ENCODE results near the gene IL17B. TPM values are rescaled to one million over a fixed set of nuclear protein-coding genes. Genes with fewer than 3 reads are reported as not detected.
A peak's percentile ranks its signal among the peaks of the same experiment; 100 is the strongest.

Gene IL17B
- total and polyA plus RNA-seq, 2 of the 13 experiments (the other 11 are each of a cell fraction or from before 2014, with no cell fraction given): 0.29 to 2.6 TPM

DNA sequence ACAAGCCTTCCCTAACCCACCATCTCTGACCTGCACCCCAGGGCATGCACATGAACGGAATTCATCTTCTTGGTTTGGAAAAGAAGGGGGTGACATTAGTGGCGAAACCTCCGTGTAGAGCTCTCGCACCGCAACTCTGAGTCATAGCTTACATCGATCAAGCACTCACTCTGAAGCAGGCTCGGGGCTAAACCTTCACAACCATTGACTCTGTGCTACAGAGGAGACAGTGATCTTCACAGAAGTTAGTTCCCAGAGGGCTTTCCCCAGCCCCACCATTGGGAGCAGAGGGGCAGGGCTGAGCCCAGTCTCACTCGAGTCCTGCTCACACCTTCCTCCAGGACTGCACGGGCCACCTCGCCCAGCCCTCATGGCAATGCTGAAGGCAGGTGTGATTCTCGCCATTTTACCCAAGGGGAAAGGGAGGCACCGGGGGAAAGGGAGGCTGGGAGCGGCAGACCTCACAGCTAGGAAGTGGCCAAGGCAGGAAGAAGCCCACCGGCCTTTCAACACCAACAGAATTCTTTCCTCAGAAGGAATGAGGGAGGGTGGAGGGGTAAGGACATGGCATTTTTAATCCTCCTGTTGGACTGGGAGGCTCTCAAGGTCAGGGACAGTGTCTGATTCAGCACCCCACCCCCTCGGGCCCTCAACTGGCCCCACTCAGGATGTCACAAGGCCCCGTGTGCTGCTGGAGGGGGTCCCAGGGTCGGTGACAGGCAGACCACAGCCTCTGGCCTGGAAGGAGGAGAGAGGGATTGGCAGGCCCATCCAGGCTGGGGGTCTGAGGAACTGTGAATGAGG is 25.9 kb upstream of the IL17B start (continued):
- no peak for TF ChIP-seq NFATC3 (CRISPR knock-in tag; IDR thresholded peaks at IDR 0.05)
- no peak for TF ChIP-seq SNAI1 (CRISPR knock-in tag; IDR thresholded peaks at IDR 0.05; ENCODE audit: borderline replicate concordance)
- TF ChIP-seq DPF2 (CRISPR knock-in tag; IDR thresholded peaks at IDR 0.05; ENCODE audit: borderline replicate concordance, low read depth): no peak
- TF ChIP-seq, protein P1, sequence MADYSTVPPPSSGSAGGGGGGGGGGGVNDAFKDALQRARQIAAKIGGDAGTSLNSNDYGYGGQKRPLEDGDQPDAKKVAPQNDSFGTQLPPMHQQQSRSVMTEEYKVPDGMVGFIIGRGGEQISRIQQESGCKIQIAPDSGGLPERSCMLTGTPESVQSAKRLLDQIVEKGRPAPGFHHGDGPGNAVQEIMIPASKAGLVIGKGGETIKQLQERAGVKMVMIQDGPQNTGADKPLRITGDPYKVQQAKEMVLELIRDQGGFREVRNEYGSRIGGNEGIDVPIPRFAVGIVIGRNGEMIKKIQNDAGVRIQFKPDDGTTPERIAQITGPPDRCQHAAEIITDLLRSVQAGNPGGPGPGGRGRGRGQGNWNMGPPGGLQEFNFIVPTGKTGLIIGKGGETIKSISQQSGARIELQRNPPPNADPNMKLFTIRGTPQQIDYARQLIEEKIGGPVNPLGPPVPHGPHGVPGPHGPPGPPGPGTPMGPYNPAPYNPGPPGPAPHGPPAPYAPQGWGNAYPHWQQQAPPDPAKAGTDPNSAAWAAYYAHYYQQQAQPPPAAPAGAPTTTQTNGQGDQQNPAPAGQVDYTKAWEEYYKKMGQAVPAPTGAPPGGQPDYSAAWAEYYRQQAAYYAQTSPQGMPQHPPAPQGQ (CRISPR knock-in tag; IDR thresholded peaks at IDR 0.05; ENCODE audit: borderline replicate concordance): no peak
- no peak for TF ChIP-seq ZIK1 (CRISPR knock-in tag; IDR thresholded peaks at IDR 0.05; ENCODE audit: borderline replicate concordance, low read depth)
- TF ChIP-seq ZNF556 (CRISPR knock-in tag; IDR thresholded peaks at IDR 0.05; ENCODE audit: borderline replicate concordance): peak; percentile 14; the same call in 1 of the 2 replicates
- no peak for TF ChIP-seq TOPORS (CRISPR knock-in tag; IDR thresholded peaks at IDR 0.05)
- no peak for TF ChIP-seq HDAC1 (CRISPR knock-in tag; IDR thresholded peaks at IDR 0.05)
- TF ChIP-seq TAF1 (CRISPR knock-in tag; IDR thresholded peaks at IDR 0.05): no peak
- no peak for TF ChIP-seq RXRA (CRISPR knock-in tag; IDR thresholded peaks at IDR 0.05)
- TF ChIP-seq, protein P2, sequence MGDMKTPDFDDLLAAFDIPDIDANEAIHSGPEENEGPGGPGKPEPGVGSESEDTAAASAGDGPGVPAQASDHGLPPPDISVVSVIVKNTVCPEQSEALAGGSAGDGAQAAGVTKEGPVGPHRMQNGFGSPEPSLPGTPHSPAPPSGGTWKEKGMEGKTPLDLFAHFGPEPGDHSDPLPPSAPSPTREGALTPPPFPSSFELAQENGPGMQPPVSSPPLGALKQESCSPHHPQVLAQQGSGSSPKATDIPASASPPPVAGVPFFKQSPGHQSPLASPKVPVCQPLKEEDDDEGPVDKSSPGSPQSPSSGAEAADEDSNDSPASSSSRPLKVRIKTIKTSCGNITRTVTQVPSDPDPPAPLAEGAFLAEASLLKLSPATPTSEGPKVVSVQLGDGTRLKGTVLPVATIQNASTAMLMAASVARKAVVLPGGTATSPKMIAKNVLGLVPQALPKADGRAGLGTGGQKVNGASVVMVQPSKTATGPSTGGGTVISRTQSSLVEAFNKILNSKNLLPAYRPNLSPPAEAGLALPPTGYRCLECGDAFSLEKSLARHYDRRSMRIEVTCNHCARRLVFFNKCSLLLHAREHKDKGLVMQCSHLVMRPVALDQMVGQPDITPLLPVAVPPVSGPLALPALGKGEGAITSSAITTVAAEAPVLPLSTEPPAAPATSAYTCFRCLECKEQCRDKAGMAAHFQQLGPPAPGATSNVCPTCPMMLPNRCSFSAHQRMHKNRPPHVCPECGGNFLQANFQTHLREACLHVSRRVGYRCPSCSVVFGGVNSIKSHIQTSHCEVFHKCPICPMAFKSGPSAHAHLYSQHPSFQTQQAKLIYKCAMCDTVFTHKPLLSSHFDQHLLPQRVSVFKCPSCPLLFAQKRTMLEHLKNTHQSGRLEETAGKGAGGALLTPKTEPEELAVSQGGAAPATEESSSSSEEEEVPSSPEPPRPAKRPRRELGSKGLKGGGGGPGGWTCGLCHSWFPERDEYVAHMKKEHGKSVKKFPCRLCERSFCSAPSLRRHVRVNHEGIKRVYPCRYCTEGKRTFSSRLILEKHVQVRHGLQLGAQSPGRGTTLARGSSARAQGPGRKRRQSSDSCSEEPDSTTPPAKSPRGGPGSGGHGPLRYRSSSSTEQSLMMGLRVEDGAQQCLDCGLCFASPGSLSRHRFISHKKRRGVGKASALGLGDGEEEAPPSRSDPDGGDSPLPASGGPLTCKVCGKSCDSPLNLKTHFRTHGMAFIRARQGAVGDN (CRISPR knock-in tag; IDR thresholded peaks at IDR 0.05): peak; percentile 72
- TF ChIP-seq, protein P3, sequence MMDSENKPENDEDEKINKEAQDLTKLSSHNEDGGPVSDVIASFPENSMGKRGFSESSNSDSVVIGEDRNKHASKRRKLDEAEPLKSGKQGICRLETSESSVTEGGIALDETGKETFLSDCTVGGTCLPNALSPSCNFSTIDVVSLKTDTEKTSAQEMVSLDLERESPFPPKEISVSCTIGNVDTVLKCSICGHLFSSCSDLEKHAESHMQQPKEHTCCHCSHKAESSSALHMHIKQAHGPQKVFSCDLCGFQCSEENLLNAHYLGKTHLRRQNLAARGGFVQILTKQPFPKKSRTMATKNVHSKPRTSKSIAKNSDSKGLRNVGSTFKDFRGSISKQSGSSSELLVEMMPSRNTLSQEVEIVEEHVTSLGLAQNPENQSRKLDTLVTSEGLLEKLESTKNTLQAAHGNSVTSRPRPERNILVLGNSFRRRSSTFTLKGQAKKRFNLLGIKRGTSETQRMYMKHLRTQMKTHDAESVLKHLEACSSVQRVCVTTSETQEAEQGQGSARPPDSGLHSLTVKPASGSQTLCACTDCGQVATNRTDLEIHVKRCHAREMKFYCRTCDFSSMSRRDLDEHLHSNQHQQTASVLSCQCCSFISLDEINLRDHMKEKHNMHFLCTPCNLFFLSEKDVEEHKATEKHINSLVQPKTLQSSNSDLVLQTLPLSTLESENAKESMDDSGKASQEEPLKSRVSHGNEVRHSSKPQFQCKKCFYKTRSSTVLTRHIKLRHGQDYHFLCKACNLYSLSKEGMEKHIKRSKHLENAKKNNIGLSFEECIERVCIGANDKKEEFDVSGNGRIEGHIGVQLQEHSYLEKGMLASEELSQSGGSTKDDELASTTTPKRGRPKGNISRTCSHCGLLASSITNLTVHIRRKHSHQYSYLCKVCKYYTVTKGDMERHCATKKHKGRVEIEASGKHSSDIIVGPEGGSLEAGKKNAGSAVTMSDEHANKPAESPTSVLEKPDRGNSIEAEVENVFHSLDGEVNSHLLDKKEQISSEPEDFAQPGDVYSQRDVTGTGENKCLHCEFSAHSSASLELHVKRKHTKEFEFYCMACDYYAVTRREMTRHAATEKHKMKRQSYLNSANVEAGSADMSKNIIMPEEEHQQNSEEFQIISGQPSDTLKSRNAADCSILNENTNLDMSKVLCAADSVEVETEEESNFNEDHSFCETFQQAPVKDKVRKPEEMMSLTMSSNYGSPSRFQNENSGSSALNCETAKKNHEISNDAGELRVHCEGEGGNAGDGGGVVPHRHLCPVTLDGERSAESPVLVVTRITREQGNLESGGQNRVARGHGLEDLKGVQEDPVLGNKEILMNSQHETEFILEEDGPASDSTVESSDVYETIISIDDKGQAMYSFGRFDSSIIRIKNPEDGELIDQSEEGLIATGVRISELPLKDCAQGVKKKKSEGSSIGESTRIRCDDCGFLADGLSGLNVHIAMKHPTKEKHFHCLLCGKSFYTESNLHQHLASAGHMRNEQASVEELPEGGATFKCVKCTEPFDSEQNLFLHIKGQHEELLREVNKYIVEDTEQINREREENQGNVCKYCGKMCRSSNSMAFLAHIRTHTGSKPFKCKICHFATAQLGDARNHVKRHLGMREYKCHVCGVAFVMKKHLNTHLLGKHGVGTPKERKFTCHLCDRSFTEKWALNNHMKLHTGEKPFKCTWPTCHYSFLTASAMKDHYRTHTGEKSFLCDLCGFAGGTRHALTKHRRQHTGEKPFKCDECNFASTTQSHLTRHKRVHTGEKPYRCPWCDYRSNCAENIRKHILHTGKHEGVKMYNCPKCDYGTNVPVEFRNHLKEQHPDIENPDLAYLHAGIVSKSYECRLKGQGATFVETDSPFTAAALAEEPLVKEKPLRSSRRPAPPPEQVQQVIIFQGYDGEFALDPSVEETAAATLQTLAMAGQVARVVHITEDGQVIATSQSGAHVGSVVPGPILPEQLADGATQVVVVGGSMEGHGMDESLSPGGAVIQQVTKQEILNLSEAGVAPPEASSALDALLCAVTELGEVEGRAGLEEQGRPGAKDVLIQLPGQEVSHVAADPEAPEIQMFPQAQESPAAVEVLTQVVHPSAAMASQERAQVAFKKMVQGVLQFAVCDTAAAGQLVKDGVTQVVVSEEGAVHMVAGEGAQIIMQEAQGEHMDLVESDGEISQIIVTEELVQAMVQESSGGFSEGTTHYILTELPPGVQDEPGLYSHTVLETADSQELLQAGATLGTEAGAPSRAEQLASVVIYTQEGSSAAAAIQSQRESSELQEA (CRISPR knock-in tag; IDR thresholded peaks at IDR 0.05; ENCODE audit: not compliant biosample characterization): no peak
